ENCODE measurements around the gene SIRPB2. TPM values are rescaled to one million over a fixed set of nuclear protein-coding genes. Genes with fewer than 3 reads are reported as not detected.

The SIRPB2 gene
- total RNA-seq, 4 donors from 2014 or later = 4.7 to 8.1 (median 6.2) TPM

DNA sequence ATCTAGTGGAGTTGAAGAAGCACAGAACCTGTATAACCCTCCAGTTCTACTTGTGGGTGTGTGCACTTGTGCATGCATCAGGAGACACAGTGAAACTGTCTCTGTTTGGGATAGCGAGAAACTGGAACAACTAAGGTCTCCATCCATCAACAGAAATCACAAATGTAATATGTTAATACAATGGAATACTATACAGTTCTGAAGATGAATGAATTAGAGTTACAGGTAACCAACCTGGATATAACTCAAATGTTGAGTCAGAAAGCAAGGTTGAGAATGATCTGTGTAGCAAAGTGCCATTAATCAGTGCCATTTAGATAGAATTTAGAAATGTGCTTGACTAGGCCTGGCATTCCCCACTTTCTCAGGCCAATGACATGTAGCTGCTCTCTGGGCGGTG lies 20.0 kb downstream of the SIRPB2 start:
- H3K4me3 ChIP-seq = no peak overlapping the region
- intact Hi-C loops (cut with DNase I) = no loop called here
- DNase-seq (ENCODE audit: extremely low spot score) = no peak
- H3K36me3 ChIP-seq = no peaks in the 10 kb centered on the region
- H3K27ac ChIP-seq (replicated peaks in 1 of 4) = no peak overlapping the region
- no peaks in the 10 kb centered on the region for H3K9me3 ChIP-seq
- H3K4me1 ChIP-seq = peaks cover 11 to 20% (median 17%) of the 10 kb centered on the region in 4 donors
- TF ChIP-seq CTCF (IDR thresholded peaks at IDR 0.05) (no peak), POLR2AphosphoS5 (IDR thresholded peaks at IDR 0.05) (no peak), EP300 (IDR thresholded peaks at IDR 0.05) (no peak), POLR2A (IDR thresholded peaks at IDR 0.05; ENCODE audit: low read depth) (no peak)
- H3K27me3 ChIP-seq = peaks cover 0 to 5% (median 0%) of the 10 kb centered on the region in 4 donors
- WGBS = 90% methylated on average over 2 of the region's 2 CpGs

GRCh38 chr20:1469925-1470571 lies 21.2 kb downstream of the SIRPB2 start:
- DNase-seq (ENCODE audit: extremely low spot score) = peak; percentile 26
- no peaks in the 10 kb centered on the region for H3K9me3 ChIP-seq
- 34% methylated on average over 11 of the region's 11 CpGs for WGBS
- peaks cover 20 to 31% (median 28%) of the 10 kb centered on the region in 4 donors for H3K4me1 ChIP-seq
- H3K4me3 ChIP-seq = no peak overlapping the region
- TF ChIP-seq EP300 (IDR thresholded peaks at IDR 0.05) = no peak
- TF ChIP-seq POLR2A (IDR thresholded peaks at IDR 0.05; ENCODE audit: low read depth) = no peak
- peak; percentile 36 to 53 (median 44) for TF ChIP-seq CTCF (IDR thresholded peaks at IDR 0.05)
- peak in 1 of 2 donors; percentile 23 for TF ChIP-seq POLR2AphosphoS5 (IDR thresholded peaks at IDR 0.05)
- no peak overlapping the region for H3K27ac ChIP-seq (replicated peaks in 1 of 4)
- no peaks in the 10 kb centered on the region for H3K36me3 ChIP-seq
- H3K27me3 ChIP-seq = peaks cover 0 to 5% (median 0%) of the 10 kb centered on the region in 4 donors
- intact Hi-C loops (cut with DNase I) = loop anchor here (5.0 to 10.0 kb wide), 4 partner anchors 78 to 995 kb away; partner anchors contain the start of genes FKBP1A, PSMF1 and SDCBP2

- Histone ChIP-seq H3K27me3 (peaks cover 0 to 5% (median 0%) of the 10 kb centered on the region in 4 donors), H3K36me3 (peaks cover 0 to 1% (median 0%) of the 10 kb centered on the region in 4 donors), H3K4me1 (peaks cover 25 to 38% (median 34%) of the 10 kb centered on the region in 4 donors), H3K9me3 (no peaks in the 10 kb centered on the region), H3K27ac (replicated peaks in 1 of 4) (no peak overlapping the region), H3K4me3 (no peak overlapping the region)
- intact Hi-C loops (cut with DNase I) = loop anchor here (5.0 to 10.0 kb wide), 4 partner anchors 77 to 995 kb away; partner anchors contain the start of genes FKBP1A, PSMF1 and SDCBP2
- TF ChIP-seq POLR2A (IDR thresholded peaks at IDR 0.05; ENCODE audit: low read depth) = no peak
- TF ChIP-seq CTCF (IDR thresholded peaks at IDR 0.05) = no peak
- DNase-seq (ENCODE audit: extremely low spot score) = peak; percentile 24
- 73% methylated on average over 9 of the region's 9 CpGs for WGBS
These were observed 21.8 kb downstream of the SIRPB2 start for GRCh38 chr20:1469306-1469905.

GRCh38 chr20:1468117-1468624 lies 23.0 kb downstream of the SIRPB2 start:
- H3K4me1 ChIP-seq = peaks cover 32 to 50% (median 46%) of the 10 kb centered on the region in 4 donors
- H3K9me3 ChIP-seq = no peaks in the 10 kb centered on the region
- DNase-seq (ENCODE audit: extremely low spot score) = no peak
- no peak overlapping the region for H3K27ac ChIP-seq (replicated peaks in 1 of 4)
- TF ChIP-seq POLR2A (IDR thresholded peaks at IDR 0.05; ENCODE audit: low read depth) (no peak), EP300 (IDR thresholded peaks at IDR 0.05) (no peak), POLR2AphosphoS5 (IDR thresholded peaks at IDR 0.05) (no peak)
- peaks cover 0 to 13% (median 7%) of the 10 kb centered on the region in 4 donors for H3K36me3 ChIP-seq
- intact Hi-C loops (cut with DNase I) = loop anchor here (5.0 to 10.0 kb wide), 4 partner anchors 76 to 997 kb away; partner anchors contain the start of genes FKBP1A, PSMF1 and SDCBP2
- H3K27me3 ChIP-seq = peaks cover 0 to 5% (median 0%) of the 10 kb centered on the region in 4 donors
- H3K4me3 ChIP-seq = no peak overlapping the region
- WGBS = 83% methylated on average over 7 of the region's 7 CpGs
